Measurements from ENCODE around the gene RGS19.

RGS19 gene

DNA sequence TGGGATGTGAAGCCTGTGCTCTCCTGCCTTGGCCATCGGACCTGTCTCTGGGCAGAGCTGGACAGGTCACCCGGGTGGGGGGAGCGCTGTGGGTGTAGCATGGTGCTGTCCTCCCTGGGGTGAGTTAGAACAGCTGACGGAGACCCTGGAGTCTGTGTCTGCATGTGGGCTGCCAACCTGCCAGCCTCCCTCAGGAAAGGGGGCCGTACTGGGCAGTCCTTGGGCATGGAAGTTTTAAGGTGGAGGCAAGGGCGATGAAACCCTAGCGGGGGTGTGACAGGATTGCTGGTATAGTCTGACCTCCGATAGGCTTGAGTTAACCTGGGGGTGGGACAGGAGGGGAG lies 32.3 kb downstream of the RGS19 start:
- no peak for DNase-seq

GRCh38 chr20:64045346-64046011 lies 33.8 kb downstream of the RGS19 start:
- DNase-seq: no peak

GRCh38 chr20:64044484-64045247 lies 34.7 kb downstream of the RGS19 start:
- DNase-seq: no peak

- DNase-seq: no peak
Observed at GRCh38 chr20:64043768-64044167, 35.5 kb downstream of the RGS19 start.

DNA sequence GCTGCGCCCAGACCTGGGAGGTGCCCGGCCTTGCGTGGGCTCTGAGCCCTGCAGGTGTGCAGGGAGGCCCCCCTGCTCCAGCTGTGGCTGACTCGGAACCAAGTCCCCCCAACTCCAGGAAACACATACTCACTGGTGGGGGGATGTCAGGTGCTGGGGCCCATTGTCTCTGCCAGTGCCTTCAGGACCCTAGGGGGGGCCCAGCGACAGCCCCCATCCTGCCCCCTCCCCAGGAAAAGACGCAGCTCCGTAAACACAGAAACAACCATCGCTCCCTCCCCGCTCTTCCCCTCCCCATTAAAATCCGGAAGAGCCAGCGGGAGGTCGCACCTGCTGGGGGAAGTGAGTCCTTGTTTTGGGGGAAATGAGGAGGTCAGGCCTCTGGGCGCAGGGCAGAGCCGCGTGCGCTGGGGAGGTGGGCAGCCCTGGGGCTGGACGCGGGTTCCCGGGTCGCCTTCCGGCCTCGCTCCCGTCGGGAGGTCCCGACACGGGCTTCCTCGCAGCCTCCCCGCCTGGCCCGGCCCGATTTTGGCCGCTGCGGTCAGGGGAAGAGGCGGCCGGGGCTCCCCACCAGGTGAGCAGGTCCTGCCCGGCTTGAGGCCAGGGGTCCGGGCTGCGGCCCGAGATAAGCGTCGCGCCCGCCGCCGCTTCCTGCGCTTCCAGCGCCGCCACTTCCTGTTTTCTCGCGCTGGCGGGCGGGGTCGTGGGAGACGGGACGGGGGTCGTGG lies 37.1 kb downstream of the RGS19 start:
- DNase-seq: no peak

- DNase-seq: no peak
Observed at GRCh38 chr20:64041781-64042053, 37.6 kb downstream of the RGS19 start.

DNA sequence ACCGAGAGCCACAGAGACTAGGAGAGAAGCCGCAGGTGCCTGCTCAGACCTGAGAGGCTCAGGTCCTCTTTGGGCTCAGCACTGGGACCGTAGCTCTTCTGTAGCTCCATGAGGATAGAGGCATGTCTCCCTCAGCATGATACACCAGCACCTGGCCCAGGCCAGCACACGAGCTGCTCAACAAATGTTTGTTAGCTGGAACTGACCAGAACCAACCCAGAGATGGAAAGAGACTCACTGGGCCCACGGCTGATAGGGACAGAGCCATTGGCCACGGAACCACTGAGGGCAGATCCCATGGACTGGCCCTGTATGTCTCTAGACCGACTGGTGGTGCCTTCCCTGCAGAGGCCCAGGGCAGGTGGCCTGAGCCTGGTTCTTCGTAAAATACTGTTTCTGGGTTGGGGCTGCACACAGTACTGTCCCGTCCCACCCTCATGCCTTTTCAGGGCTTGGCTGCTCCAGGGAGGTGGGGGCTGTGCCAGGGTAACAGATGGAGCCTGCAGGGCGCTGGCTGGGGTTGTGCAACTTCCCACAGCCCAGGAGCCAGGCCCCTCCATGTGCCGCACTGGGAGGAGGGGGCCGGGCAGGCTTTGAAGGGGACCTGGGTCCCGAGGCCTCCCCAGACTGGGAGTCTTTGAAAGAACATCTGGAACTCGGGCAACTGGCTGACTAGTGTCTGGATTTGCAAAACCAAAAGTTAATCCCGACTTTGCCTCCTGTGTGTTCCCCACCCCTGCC lies 38.1 kb downstream of the RGS19 start:
- no peak for DNase-seq

- DNase-seq: no peak
Observed at GRCh38 chr20:64040231-64041039, 38.9 kb downstream of the RGS19 start.

DNA sequence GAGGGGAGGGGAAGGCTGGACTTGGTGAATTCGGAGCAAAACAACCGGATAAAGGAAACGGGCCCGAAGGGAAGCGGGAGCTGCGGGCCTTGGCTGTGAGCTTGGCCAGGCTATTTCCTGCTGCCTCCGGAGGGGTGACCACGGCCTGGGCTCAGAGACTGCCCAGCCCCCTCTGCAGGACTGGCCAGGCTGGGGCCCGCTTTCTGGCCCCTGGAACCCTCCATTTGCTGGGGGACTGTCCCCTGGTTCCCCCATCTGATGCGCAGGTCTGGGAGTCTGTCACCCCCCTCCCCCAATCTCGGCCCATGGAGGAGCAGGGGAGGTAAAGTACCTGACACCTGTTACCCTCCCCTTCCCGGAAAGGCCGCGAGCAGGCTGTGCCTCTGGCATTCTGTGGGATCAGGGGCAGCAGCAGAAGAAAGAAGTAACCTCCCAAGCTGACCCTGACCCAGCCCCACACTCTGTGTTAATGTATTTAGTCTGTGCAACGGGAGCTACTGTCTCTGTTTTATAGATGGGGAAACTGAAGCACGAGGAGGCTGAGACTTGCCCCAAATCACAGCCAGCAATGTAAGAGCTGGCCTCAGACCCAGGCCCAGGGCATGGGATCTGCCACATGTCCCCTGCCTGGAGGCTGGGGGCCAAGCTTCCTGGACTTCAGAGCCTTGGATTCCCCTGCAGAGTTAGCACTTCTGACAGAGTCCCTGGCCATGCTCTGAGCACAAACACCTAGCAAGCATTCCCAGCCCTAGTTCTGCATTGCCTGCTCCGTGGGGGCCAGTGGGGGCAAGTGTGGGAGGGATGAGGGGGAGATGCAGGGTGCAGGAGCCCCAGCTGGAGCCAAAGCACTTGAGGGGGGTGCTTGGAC lies 39.8 kb downstream of the RGS19 start:
- DNase-seq: no peak

DNA sequence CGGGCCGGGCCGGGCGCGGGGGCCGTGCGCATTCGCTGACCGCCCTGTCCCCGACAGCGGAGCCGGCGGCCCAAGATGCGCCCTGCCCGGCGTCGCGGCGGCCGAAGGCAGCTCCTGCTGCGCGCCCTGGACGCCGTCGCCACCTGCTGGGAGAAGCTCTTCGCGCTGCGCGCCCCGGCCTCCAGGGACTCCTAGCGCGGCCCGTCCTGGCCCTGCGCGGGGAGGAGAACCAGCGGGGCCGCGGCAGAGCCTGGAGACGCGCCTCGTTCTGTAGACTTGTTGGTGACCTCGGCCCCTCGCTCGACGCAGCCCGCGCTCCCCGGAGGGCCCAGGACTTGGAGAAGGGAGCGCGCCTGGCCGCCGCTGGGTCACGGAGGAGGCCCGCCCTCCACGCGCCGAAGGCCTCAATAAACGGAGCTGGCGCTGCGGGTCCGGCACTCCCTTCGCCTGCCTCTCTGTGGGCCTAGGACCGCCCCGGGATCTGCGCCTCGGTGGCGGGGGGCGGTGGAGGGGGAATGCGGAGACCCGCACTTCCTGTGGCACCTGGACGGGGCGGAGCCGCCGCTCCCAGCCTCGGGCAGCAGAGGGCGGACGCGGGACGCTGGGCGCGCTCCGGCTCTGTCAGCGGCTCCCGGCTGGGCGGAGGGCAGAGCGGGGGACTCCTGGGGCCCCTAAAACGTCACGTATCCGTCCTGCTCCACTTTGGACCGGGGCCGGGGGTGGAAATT lies 40.6 kb downstream of the RGS19 start:
- DNase-seq: peak; percentile 80

DNA sequence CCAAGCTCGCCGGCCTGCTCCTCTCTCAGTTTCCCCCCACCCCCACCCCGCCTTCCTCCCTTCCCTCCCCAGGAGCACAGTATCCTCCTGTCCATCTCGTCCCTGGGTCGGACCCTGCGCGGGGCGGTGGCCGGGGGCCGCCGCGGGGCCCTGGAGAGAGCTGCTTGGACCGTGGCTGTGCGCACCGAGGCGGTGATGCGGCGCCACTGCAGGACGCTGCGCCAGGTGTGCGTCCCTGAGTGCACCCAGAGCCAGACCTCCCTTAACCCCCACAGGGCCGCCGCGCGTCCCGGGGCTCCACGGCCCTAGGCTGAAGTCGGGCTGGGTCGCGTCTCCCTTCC lies 41.1 kb downstream of the RGS19 start:
- DNase-seq: no peak

DNA sequence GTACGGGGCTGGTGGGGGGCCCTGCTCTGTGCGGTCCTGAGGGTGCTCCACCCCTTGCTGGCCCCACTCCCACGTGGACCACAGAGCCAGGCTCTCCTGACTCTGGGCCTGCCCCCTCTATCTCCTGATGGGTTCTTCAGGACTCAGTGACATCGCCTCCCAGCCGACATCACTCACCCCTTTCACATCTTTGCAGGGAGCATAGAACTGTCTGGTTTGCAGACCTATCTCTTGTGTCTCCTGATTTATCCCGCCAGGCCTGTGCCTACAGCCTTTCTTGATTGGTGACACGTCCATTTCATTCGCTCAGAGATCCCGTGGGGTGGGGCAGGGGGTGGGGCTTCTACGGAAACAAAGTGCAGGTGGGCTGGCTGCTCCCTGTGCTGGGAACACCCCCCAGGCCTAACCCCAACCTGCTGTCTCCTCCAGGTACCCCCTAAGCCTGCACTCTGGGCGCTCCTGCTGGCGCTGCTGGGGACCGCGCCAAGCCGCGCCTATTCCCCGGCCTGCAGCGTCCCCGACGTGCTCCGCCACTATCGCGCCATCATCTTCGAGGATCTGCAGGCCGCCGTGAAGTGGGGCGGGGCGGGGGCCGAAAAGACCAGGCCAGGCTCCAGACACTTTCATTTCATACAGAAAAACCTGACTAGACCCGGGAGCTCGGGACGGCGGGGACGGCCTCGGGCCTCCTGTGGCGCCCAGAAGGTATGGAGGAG lies 41.7 kb downstream of the RGS19 start:
- DNase-seq: no peak

DNA sequence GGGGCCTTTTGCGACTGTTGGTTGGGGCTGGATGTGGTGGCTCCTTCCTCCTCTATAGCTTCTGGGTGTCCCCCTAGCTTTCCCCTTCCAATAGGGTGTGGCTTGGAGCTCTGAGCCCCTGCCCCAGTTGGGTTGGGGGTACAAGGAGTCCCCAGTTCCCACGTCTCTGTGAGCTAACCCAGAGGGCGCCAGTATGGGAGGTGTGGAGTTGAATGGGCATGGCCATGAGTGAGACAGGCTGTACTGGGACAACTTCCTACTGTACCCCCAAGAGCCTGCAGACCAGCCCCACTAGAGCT lies 42.2 kb downstream of the RGS19 start:
- DNase-seq: no peak

GRCh38 chr20:64036346-64037198 lies 42.7 kb downstream of the RGS19 start:
- no peak for DNase-seq

DNA sequence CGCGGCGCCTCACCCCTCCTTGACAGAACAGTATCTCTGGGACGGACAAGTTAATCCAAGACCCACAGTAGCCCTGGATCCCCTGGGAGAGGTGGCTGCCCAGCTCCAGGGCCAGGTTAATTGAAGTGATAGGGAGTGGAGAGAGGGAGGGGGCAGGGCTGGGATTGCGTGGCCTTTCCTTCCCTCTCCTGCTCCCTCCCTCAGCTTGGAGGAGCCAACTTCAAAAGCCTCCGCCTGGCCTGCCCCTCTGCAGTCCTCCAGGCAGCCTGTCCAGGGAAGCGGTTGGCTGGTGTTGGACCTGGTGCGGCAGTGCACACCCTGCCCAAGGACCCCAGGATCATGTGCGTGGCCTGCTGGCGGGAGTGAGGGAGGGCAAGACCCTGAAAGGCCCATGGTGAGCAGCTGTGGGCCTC lies 43.4 kb downstream of the RGS19 start, which contains the start of gene C20orf204:
Gene C20orf204, plus strand, starts transcription at position 250 of the 413 bp plus-strand sequence. Its CDS starts 142 bp downstream, at position 392.
- no peak for DNase-seq

DNA sequence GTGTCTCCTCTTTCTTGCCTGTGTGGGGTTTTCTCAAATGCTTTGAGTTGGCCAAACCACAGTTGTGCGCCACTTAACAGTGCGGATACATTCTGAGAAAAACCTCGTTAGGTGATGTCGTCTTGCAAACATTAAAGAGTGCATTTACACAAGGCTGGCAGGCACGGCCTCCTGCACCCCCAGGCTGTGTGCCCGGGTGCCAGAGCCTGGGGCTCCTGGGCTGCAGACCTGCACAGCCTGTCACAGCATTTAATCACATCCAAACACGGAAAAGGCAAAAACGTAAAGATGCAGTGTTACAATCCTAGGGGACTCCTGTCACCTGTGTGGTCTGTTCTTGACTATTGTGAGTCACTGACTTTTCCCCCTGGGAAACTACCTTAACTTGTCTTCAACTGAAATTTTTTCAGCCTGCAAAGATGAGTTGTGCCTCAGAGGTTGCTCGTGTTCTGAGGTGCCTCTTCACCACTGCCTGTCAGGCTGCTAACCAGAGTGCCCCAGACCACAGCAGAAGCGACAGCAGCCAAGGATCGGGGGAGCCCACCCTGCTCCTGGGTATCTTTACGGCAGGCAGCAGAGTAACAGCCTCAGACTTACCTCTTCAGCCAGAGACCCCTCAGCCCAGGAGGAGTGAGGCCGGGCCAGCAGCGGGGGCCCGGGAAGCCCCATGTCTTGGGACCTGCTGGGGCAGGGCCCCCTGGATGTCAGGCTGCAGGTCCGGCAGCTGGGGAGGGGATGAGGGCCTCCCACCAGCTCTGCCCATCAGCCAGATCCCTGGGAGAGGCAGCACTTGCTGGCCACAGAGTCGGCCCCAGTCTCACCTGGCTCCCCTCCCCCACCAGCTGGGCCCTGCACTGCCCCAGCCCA lies 44.0 kb downstream of the RGS19 start:
- DNase-seq: no peak

DNA sequence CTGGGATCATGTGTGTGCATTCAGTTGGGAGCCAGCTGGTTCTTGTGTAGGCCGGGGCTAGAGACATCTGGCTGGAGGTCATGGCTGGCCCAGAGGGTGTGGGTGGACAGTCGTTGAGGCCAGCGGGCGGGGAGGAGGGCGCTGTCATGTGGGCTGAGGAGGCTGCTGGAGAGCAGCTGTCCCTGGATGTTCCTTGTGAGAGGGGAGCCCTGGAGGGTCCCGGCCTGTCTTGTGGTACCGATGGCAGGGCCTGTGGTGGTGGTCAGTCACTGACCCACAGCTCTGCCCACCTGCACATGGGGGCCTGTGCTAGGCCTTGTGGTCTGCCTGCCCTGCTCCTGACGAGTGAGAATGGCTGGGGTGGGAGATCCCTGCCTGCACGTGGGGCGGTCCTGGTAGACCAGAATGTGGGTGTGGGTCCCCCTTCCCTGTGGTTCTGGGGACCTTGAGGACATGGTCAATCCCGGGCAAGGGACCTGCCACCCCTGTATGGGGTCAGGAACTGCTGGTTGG lies 45.3 kb downstream of the RGS19 start:
- no peak for DNase-seq
